ENCODE measurements around the gene SCYGR8.

Gene SCYGR8

DNA sequence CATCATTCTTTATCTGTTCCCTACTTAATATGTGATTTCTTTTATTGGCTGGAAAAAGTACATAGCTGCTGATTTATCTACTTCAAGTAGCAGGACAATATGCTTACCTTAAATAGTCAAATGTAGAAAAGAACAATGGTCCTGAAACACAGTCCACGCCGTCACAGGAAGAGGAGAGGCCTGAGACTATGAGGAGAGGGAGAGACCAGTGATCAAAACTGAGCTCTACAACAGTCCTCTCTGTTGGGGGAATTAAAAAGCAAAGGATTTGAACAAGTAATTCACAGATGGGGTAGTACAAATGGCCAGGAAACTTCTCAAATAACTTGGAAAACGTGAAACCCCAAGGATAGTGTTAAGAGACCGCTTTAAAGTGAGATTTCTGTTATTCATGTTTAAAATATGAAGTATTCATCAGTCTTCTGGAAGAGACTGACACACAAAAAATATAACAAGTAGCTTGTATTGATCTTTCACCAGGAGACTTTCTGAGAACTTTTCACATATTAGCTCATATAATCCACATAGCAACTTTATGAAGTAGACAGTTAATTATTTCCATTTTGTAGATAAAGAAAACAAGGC is 20.2 kb downstream of the SCYGR8 start:
- no peak for DNase-seq

DNA sequence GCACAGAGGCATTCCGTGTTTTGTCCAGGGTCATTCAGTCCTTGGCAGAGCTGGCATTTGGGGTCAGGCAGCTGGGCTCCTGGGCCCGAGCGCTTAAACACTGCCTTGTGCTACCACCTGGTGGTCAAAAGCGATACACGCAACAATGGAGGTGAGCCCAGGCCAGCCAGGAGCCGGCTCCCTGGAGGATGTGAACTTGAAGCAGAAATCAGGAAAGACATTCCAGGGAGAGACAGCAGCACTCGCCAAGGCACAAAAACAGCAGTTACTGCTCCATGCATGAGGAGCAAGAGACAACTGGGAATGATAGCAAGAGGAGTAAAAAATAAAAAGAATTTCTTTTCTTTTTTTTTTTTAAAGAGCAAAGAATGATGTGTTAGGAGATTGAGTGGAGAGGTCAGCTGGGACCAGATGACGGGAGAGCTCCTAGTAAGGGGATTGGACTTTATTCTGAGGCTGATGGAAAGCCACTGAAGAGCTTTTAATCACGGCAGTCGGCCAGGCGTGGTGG is 20.7 kb downstream of the SCYGR8 start:
- DNase-seq, result peak in 1 of 2 donors; percentile 6

DNA sequence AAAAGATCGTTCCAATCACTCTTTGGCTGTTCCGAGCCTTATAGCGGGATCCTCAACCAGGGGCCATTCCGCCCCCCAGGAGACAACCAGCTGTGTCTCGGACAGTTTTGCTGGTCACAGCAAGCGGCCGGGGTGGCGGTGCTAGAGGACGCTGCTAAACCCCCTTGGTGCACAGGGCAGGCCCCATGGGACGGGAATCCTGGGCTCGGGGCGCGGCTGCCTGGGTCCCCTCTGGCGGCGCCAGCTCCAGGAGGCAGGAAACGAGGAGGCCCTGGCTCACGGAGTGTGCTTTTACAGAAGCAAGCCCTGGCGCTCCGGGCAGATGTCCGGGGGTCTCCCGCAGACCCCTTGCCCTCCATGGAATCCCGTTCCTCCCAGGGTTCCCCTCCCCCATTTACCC is 22.1 kb downstream of the SCYGR8 start:
- no peak for DNase-seq

DNA sequence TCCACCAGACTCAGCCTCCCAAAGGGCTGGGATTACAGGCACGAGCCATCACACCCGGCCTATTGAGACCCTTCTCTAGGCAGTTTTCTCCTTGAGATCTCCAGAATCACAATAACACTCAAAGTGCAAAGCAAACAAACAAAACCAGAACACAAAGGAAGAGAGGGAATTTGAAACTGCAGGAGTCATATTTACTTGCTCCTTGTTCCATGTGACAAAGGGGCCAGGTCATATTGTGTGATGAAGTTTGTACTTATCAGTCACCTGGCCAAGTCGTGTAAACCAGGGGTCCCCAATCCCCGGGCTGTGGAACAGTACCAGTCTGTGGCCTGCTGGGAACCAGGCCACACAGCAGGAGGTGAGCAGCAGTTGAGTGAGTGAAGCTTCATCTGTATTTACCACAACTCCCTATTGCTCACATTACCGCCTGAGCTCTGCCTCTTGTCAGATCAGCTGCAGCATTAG is 26.5 kb downstream of the SCYGR8 start:
- DNase-seq, result no peak

DNA sequence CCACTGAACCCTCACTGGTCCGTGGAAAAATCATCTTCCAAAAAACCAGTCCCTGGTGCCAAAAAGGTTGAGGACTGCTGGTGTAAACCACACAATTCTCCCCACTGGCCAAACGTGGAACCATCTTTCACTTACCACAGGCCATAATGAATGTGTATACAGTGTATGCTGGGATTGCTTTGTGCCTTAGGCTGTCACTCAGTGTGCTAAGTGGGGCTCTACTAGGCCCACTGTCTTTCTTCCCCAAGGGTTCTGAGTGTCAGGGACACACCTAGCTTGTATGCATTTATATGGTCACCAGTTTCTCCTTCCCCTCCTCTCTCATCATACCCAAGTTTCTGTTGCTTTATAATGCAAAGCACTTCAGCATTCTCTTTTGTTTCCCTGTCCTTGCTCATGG is 27.2 kb downstream of the SCYGR8 start:
- DNase-seq, result no peak

DNA sequence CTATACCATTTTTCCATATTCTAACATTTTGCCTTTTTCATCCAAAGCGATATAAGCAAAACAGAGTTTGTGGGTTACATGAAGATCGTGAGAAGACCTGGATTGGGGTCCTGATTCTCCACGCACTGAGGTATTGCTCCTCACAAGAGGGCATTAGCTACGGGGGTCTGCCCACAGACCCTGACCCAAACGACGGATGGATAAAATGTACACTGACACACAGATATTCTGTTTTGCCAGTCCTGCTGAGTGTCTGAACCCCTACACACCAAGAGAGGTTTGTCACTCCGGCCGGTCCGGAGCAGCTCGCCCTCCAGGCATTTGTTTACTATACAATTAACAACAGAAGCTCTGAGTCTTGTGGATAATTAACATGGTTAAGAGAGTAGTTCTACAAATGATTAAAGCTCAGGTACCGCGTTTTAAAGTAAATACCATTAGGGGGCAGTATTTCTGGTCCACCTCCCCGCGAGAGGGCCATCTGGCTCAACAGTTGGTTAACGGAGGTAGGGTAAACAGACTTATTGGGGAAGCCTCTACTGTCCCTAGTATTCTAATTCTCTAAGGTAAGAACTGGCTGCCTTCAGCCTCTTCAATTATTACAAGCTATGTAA is 28.4 kb downstream of the SCYGR8 start:
- no peak for DNase-seq

DNA sequence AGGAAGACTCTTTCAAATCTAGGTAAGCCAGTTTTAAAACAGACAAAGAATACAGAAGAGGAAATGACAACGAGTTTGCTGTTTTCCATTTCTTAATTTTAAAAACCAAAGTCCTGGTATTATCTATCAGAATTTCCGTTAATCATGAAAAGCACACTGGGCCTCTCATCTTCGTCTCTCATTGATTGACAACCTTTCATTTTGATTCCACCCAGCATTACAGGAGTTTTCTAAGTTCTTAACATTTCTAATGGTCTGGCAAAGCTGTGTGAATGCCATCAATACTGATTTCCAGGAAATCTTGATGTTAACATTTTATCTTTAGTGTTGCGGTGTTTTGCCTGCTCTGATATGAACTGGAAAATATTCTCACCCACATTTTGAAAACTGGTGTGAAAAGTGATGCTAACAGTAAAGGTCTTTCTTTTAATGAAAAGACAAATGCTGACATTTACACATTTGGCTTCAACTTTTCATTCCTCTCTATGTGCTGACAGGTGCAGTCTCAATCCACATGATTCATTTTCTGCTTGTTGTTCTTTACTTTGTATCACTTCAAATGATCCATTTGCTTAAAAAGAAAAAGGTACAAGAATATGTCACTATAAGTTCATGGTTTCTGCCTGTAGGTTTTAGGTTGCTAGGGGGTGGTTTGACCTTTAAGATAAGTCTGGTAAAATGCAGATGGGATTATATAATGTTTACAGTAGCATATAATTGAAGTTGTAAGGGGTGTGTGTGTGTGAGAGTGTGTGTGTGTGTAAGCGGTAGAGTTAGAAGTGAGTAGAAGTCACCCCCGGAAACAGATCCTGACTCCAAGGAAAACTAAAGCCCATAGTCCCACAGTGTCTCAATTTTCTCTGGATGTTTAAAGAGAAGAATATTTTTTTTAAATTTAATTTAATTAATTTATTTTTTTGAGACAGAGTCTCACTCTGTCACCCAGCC is 29.5 kb downstream of the SCYGR8 start:
- DNase-seq, result no peak

DNA sequence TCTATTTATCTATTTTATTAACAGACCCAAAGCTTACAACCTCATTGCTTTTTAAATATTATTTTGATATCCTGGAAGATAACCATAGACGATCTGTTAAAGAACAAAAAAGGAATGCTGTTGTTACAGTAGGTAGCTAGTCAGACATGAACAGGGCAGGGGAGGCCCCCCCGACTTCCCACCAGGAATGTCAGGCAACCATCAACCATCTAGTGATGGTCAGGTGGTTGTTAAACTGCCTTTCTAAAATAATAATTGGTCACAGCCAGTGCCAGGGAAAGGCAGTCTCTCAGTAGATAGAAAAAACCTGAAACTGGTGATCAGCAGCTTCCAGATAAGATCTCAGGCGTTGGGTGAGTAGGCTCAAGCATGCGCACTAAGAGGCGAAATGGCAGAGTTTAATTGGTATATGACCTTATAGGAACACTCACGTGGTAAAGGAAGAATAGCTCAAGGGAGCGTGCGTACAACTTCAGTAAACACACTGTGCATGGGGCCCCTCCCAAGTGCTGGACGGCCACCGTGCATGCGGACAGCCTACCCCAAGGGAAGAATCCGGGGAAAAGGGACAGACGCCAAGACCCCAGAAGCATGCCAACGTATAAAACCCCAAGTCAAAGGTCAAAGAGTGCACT is 35.4 kb downstream of the SCYGR8 start:
- no peak for DNase-seq

DNA sequence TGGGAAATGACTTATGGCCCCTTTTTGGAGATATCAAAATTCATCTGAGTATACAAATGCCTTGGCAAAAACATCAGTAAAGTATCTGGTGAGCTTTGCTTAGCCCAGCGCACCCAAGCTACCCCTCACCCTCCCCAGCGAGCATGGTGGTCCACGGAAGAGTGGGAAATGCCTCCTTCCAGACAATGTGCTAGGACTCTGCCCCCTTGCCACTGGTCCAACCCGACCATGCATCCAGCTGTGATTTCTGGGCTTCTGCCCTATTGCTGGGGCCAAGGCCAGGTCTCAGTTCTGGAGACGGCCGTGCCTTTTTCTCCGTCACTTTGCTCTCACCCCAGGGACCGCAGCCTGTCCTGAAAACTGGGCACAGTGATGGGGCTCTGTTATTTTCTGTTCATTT is 36.1 kb downstream of the SCYGR8 start:
- no peak for DNase-seq

DNA sequence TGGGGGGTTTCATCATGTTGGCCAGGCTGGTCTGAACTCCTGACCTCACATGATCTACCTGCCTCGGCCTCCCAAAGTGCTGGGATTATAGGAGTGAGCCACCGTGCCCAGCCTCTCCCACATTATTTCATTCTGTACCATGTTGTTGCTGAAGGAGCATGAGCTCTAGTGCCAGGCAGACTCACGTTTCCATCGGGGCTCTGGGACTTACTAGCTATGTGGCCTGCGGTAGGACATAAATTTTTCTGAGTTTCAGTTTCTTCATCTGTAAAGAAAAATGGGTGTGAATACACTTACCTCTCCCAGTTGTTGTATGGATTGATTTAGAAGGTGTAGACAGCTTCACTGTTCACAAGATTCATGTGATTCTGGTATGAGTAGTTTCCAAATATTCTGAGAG is 37.1 kb downstream of the SCYGR8 start:
- no peak for DNase-seq

DNA sequence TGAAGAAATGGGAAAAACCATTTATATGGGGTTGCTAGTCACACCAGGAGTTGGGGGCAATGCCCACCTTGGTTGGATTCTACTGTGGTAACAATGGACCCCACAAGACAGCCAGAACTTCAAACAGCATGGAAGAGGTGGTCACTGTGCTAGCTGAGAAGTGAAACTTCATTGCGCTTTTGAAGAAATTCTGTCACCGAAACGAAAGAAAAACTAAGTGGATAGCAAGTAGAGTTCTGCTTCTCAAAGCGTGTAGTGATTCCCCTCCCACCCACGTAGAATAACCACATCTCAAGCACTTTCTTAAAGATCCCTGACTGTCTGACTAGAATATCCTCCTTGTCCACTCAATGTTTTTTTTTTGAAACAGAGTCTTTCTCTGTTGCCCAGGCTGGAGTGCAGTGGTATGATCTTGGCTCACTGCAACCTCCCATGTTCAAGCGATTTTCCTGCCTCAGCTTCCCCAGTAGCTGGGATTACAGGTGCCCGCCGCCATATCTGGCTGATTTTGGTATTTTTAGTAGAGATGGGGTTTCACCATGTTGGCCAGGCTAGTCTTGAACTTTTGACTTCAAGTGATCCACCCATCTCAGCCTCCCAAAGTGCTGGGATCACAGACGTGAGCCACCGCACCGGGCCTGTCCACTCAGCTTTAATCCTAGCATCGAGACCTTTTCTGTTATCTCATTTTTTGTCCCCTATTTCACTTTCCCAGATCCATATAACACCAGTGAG is 37.9 kb downstream of the SCYGR8 start:
- no peak for DNase-seq

DNA sequence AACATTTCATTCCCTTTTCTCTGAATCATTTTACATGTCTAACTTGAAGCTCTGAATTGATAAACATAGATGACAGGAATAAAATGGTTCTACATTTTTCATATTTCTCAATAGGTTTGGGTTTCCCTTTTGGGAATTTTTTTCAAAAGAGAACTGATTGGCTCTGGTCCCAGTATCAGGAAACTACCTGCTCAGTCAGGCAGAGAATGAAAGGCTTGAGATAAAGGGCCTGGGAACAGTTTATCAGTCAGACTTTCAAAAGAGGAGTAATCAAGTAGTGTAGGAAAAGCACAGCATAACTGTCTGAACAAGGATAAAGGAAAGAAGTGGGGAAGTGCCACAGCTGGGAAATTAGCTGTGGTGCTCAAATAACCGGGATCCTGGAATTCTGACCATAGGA is 39.6 kb downstream of the SCYGR8 start:
- no peak for DNase-seq

DNA sequence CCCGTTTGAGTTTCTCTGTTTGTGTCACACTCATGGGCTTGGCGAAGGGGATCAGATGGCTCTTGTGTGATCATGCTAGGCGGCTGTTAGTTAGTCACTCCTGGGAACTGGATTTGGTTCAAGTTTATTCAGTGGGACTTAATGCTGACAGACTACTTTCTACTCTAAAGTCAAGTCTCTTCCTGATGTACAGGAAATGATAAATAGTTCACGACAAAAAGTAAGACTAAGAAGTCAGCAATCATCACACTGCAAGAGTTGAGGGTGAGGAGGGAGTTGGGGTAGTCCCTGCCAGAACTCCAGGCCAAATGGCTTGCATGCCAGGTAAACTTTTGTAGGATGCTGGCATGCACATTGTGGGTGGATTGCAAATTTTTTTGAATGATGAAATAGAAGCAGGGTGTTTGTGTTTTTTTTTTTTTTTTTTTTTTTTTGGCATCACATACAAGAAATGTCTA is 42.9 kb downstream of the SCYGR8 start:
- no peak for DNase-seq

DNA sequence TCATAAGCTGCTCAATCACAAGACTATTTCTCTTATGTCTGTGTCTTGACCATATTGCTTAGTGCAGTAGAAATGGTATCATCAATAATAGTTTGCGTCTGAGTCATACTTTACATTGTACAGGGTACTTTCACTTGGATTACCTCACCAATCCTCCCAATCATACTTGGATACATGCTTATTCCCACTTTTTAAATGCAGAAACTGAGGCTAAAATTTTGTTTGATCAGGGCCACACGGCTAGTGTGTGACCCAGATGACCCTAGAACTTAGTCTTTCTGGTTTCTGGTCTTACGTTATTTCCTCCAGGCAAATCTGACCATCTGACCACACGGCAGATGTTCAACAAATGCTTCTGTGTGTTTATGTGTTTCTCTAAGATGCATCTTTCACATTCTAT is 44.1 kb downstream of the SCYGR8 start:
- DNase-seq, result no peak

DNA sequence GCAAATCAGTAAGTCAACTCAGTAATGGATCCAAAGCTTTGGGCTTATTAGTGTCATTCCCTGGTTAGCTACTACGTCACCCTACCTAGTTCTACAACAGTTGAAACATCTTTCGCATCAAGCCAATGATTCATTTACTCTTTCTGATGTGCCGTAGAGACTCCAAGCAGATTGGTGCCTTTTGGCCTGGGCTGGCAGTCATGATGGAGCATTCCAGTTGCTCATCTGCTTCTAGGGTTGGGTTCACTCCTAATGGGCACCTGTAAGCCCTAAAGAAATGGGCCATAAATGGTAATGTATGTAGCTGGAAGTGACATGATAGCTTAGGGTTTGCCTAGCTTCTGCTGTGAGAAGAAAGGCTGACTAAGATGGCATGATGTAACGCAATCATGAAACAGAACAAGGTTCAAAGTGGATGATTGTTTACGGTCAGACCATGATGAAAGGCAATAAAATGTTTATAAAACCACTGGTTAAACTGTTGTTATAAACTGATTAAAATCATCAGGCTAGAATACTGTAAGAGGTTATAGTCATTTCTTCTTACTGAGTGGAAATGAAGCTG is 47.5 kb downstream of the SCYGR8 start:
- DNase-seq, result no peak

All from bone marrow (tissue), 2 donors.